GM06990 (cell line): ENCODE data around the gene KRT77.
"Not testable (repeated sequence)": the region's sequence is repeated elsewhere in the genome, so short reads cannot be mapped to it uniquely, and the experiment has no call there.

Experiments used
- DNase-seq: peaks from one replicate; pipeline ENCODE4 v3.0.0-alpha.2; 2011; ENCODE audit not compliant: insufficient read length; ENCODE audit errors: extremely low read depth
- H3K27me3 ChIP-seq: replicated peaks from 2 replicates; pipeline ENCODE4 v1.6.0; 2011; ENCODE audit warnings: low read length; ENCODE audit not compliant: control insufficient read depth, insufficient read depth
- H3K36me3 ChIP-seq: 2 replicates; pipeline ENCODE4 v1.5.1; 2011; ENCODE audit warnings: low read length; ENCODE audit not compliant: control insufficient read depth, insufficient read depth
- H3K4me3 ChIP-seq: replicated peaks from 2 replicates; pipeline ENCODE4 v1.5.1; 2011; ENCODE audit warnings: low read depth, mild to moderate bottlenecking, control low read depth, low read length
- CTCF ChIP-seq: IDR thresholded peaks from 2 replicates; pipeline ENCODE4 v1.5.1; 2011; ENCODE audit warnings: low read length, control low read depth, mild to moderate bottlenecking, inconsistent platforms; ENCODE audit not compliant: insufficient read depth, poor library complexity, severe bottlenecking

The KRT77 gene

GRCh38 chr12:52673713-52674432, 29.5 kb downstream of the KRT77 start:
- Histone ChIP-seq H3K4me3 (no peak overlapping the region), H3K27me3 (no peaks in the 10 kb centered on the region), H3K36me3 (no peaks in the 10 kb centered on the region)
- no peak for DNase-seq
- no peak for TF ChIP-seq CTCF

DNA sequence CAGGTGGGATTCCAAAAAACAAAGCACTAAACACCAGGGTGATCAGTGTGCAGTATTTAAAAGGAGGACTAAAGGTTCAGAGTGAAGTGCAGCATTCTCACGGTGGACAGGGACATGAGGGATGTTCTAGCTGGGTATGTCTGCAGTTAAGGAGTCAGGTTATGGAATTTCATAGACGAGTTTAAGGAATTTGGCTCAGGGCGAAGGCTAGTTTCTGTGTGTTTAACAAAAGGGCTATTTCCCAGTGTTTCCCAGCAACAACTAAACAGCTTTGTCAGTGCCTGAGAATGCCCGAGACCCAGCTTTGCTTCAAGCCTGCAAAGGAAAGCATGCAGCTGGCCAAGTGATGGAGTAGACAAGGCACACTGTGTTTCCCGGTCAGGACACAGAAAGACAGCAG, 30.1 kb downstream of the KRT77 start:
- no peak for TF ChIP-seq CTCF
- DNase-seq: no peak
- Histone ChIP-seq H3K36me3 (no peaks in the 10 kb centered on the region), H3K4me3 (no peak overlapping the region), H3K27me3 (no peaks in the 10 kb centered on the region)

GRCh38 chr12:52672321-52672933, 30.9 kb downstream of the KRT77 start:
- DNase-seq: no peak
- Histone ChIP-seq H3K27me3 (no peaks in the 10 kb centered on the region; the same call in 1 of the 2 replicates), H3K4me3 (no peak overlapping the region), H3K36me3 (no peaks in the 10 kb centered on the region)
- TF ChIP-seq CTCF: no peak

DNA sequence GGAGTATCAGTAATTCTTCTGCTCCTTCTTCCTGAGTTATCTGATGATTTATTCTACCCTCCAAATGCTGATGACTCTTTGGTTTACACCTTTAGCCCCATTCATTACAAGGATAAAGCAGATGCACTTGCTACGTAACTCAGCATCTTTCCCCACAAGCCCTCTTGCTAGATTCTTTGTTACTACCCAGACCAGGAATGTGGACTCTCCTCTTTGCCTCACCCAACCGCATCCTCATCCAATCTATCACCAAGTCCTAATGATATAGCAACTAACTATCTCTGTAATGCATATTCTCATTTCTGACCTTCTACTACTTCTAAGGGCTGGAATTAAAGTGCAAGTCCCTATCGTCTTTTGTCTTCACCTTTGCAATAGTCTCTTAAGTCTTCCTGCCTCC, 32.4 kb downstream of the KRT77 start:
- DNase-seq: no peak
- Histone ChIP-seq H3K27me3 (no peaks in the 10 kb centered on the region; the same call in 1 of the 2 replicates), H3K36me3 (no peaks in the 10 kb centered on the region), H3K4me3 (no peak overlapping the region)
- TF ChIP-seq CTCF: no peak

GRCh38 chr12:52670506-52670905, 32.8 kb downstream of the KRT77 start:
- no peaks in the 10 kb centered on the region; the same call in 1 of the 2 replicates for H3K27me3 ChIP-seq
- H3K36me3 ChIP-seq: no peaks in the 10 kb centered on the region
- no peak for TF ChIP-seq CTCF
- no peak for DNase-seq
- no peak overlapping the region for H3K4me3 ChIP-seq

DNA sequence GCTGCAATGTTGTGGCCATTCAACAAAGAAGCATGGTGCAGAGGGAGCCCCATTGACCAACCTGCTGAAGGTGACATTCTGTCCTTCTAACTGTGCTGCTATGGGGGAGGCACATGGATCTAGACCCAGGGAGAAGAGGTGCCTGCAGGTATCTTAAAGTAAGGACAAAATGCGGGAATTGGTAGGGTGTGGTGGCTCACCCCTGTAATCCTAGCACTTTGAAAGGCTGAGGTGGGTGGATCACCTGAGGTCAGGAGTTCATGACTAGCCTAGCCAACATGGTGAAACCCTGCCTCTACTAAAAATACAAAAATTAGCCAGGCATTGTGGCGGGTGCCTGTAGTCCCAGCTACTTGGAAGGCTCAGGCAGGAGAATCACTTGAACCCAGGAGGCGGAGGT, 33.4 kb downstream of the KRT77 start:
- H3K27me3 ChIP-seq, H3K4me3 ChIP-seq, H3K36me3 ChIP-seq, DNase-seq: not testable (repeated sequence)
